PC-3 (cell line): ENCODE measurements around the gene CIDEB. TPM values are rescaled to one million over a fixed set of nuclear protein-coding genes. Genes with fewer than 3 reads are reported as not detected.
A peak's percentile ranks its signal among the peaks of the same experiment; 100 is the strongest.

Experiments
- ATAC-seq: fragments of 200-7000 bp; cut with Tn5 transposase; 2 replicates; pipeline ENCODE4 v1.9.1; 2020; ENCODE audit warnings: mild to moderate bottlenecking, moderate library complexity
- BruUV-seq: library from RNA; stranded (reverse); fragments of 400-500 nt; replicated peaks from 2 replicates; lab custom pipeline; 2021; lab: Mats Ljungman, UMichigan
- CTCF ChIA-PET: fragments of 300-600 bp; sonication (Branson Sonifier 250); formaldehyde crosslinking; loops from one replicate; lab custom pipeline; 2022; ENCODE audit warnings: antibody characterized with exemption; lab: Charles Lee
- POLR2A ChIA-PET: fragments of 300-600 bp; sonication (Branson Sonifier 250); formaldehyde crosslinking; loops from one replicate; lab custom pipeline; 2022; ENCODE audit warnings: antibody characterized with exemption; ENCODE audit not compliant: unreplicated experiment; lab: Charles Lee
- DNase-seq: peaks from one replicate; pipeline ENCODE4 v3.0.0-alpha.2; 2015
- H2AFZ ChIP-seq: fragments of 300-600 bp; sonication (generic); 2 replicates; pipeline ENCODE4 v1.6.0; 2016; ENCODE audit warnings: antibody characterized with exemption, low read length
- H3F3A ChIP-seq: fragments of 300-600 bp; sonication (generic); one replicate; pipeline ENCODE4 v1.6.0; 2017; ENCODE audit warnings: antibody characterized with exemption, low read length, control low read depth, mild to moderate bottlenecking; ENCODE audit not compliant: unreplicated experiment
- H3K27ac ChIP-seq: fragments of 300-600 bp; sonication (generic); 2 replicates; pipeline ENCODE4 v1.5.1; 2016; ENCODE audit warnings: mild to moderate bottlenecking, low read length
- H3K27me3 ChIP-seq: fragments of 300-600 bp; sonication (generic); 2 replicates; pipeline ENCODE4 v1.6.1; 2016; ENCODE audit warnings: low read length, mixed read lengths
- H3K36me3 ChIP-seq: fragments of 300-600 bp; sonication (generic); 2 replicates; pipeline ENCODE4 v1.6.1; 2016; ENCODE audit warnings: low read depth, mixed run types, low read length, mixed read lengths
- H3K4me1 ChIP-seq: fragments of 300-600 bp; sonication (generic); 2 replicates; pipeline ENCODE4 v1.5.1; 2016; ENCODE audit warnings: low read length; ENCODE audit not compliant: insufficient read depth
- H3K4me2 ChIP-seq: fragments of 300-600 bp; sonication (generic); 2 replicates; pipeline ENCODE4 v1.6.0; 2016; ENCODE audit warnings: low read length
- H3K4me3 ChIP-seq: fragments of 300-600 bp; sonication (generic); 2 replicates; pipeline ENCODE4 v1.5.1; 2016; ENCODE audit warnings: mild to moderate bottlenecking, low read length, mixed read lengths
- H3K79me2 ChIP-seq: fragments of 300-600 bp; sonication (generic); 2 replicates; pipeline ENCODE4 v1.6.1; 2017; ENCODE audit warnings: low read length, mixed read lengths
- H3K9ac ChIP-seq: fragments of 300-600 bp; sonication (generic); 2 replicates; pipeline ENCODE4 v1.6.0; 2016; ENCODE audit warnings: mild to moderate bottlenecking, low read length
- H3K9me2 ChIP-seq: fragments of 300-600 bp; sonication (generic); replicated peaks from 2 replicates; pipeline ENCODE4 v1.6.1; 2016; ENCODE audit warnings: mixed run types, low read length, mixed read lengths
- H3K9me3 ChIP-seq: fragments of 300-600 bp; sonication (generic); 2 replicates; pipeline ENCODE4 v1.6.1; 2016; ENCODE audit warnings: low read length, mixed read lengths
- H4K20me1 ChIP-seq: fragments of 300-600 bp; sonication (generic); 2 replicates; pipeline ENCODE4 v1.6.1; 2016; ENCODE audit warnings: low read length, mixed read lengths
- EZH2 ChIP-seq: fragments of 300-600 bp; sonication (generic); IDR thresholded peaks from one replicate; pipeline ENCODE4 v1.6.1; 2017; ENCODE audit warnings: antibody characterized with exemption, mild to moderate bottlenecking, low read length; ENCODE audit not compliant: unreplicated experiment
- EZH2phosphoT487 ChIP-seq: fragments of 300-600 bp; sonication (generic); IDR thresholded peaks from 2 replicates; pipeline ENCODE4 v1.6.1; 2018; ENCODE audit warnings: mild to moderate bottlenecking, antibody characterized with exemption, low read length, borderline replicate concordance
- intact Hi-C: fragments of 100-400 bp; cut with micrococcal nuclease; formaldehyde crosslinking; loops from 2 replicates; pipeline ENCODE4 v1.9.0; 2023
- total RNA-seq: library from RNA; depleted of rRNA; stranded (reverse); fragments of >200 nt; gene quantifications from 2 replicates; pipeline ENCODE4 v1.2.3, GENCODE V29; 2014
- TF ChIP-seq, protein P1 (sequence below): fragments of 300-600 bp; sonication (generic); conservative IDR thresholded peaks from 2 replicates; pipeline ENCODE4 v1.5.1; 2017; ENCODE audit warnings: antibody characterized with exemption, low read depth, mild to moderate bottlenecking, low read length

The CIDEB gene
- total RNA-seq, 1 experiment from 2014 or later: not detected

DNA sequence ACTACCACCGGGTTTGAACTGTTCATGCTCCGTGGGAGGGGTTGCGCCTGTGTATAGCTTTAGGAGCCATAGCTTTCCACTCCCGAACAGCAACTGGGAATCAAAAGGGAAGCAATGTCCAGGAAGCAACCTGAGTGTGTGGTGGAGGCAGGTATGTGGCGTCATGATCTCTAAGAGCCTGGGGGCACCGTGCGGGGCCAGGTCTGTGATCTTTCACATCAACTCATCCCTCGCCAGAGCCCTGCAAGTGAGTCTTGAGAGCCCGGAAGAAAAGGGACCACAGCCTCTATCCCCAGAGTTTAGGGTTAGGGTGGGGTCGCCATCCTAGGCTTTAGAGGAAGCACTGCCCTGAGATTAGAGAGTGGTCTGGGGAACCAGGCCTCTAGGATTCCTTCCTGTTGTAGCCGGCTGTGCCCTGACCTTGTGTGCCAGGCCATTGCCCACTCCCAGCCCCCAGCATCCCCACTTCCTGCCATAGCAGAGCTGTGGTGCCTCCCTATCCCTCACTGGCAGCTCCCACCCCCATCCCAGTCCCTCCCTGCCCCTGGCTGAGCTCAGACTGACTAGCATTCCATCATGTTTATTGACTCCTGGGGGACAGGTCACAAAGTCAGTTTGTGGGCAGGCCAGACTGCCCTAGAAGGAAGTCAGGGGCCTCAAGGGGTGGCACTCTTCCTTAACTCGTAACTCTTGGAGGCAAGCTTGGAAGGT, 27.8 kb upstream of the CIDEB start:
- intact Hi-C loops: no loop called here
- no peaks in the 10 kb centered on the region for H4K20me1 ChIP-seq
- no peaks in the 10 kb centered on the region for H3K9me2 ChIP-seq
- no peaks in the 10 kb centered on the region for H3K27me3 ChIP-seq
- H3K79me2 ChIP-seq: no peaks in the 10 kb centered on the region
- no TSS peak for BruUV-seq
- TF ChIP-seq, protein P1, sequence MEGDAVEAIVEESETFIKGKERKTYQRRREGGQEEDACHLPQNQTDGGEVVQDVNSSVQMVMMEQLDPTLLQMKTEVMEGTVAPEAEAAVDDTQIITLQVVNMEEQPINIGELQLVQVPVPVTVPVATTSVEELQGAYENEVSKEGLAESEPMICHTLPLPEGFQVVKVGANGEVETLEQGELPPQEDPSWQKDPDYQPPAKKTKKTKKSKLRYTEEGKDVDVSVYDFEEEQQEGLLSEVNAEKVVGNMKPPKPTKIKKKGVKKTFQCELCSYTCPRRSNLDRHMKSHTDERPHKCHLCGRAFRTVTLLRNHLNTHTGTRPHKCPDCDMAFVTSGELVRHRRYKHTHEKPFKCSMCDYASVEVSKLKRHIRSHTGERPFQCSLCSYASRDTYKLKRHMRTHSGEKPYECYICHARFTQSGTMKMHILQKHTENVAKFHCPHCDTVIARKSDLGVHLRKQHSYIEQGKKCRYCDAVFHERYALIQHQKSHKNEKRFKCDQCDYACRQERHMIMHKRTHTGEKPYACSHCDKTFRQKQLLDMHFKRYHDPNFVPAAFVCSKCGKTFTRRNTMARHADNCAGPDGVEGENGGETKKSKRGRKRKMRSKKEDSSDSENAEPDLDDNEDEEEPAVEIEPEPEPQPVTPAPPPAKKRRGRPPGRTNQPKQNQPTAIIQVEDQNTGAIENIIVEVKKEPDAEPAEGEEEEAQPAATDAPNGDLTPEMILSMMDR: no peak
- no peak for TF ChIP-seq EZH2phosphoT487
- TF ChIP-seq EZH2: no peak
- ChIA-PET CTCF (no interaction called here), POLR2A (no interaction called here)
- no peak overlapping the region for H2AFZ ChIP-seq
- H3K4me3 ChIP-seq: no peak overlapping the region
- no peak overlapping the region for H3K4me2 ChIP-seq
- ATAC-seq (no peak), DNase-seq (no peak)
- no peak overlapping the region for H3K9ac ChIP-seq
- H3K4me1 ChIP-seq: peaks cover 5% of the 10 kb centered on the region; the same call in 1 of the 2 replicates
- H3K36me3 ChIP-seq: no peaks in the 10 kb centered on the region
- no peaks in the 10 kb centered on the region for H3K9me3 ChIP-seq
- H3F3A ChIP-seq: no peaks in the 10 kb centered on the region
- no peak overlapping the region for H3K27ac ChIP-seq

- Histone ChIP-seq H3F3A (no peaks in the 10 kb centered on the region), H3K9me2 (no peaks in the 10 kb centered on the region), H3K4me1 (peaks cover 5% of the 10 kb centered on the region; the same call in 1 of the 2 replicates), H3K27ac (no peak within 1 kb of the TSS), H3K9me3 (no peaks in the 10 kb centered on the region), H3K27me3 (no peaks in the 10 kb centered on the region), H3K4me2 (peak within 1 kb of the TSS; percentile 58), H3K4me3 (peak within 1 kb of the TSS; percentile 47; the same call in 1 of the 2 replicates), H3K36me3 (no peaks in the 10 kb centered on the region), H3K9ac (no peak within 1 kb of the TSS), H2AFZ (peak within 1 kb of the TSS; percentile 73), H4K20me1 (no peaks in the 10 kb centered on the region), H3K79me2 (no peaks in the 10 kb centered on the region)
- ATAC-seq (no peak), DNase-seq (no peak)
- TF ChIP-seq EZH2phosphoT487 (no peak), EZH2 (no peak)
- TF ChIP-seq, protein P1: no peak
- CTCF ChIA-PET: no interaction called here
- POLR2A ChIA-PET: no interaction called here
- intact Hi-C loops: no loop called here
- no TSS peak for BruUV-seq
These were observed 26.9 kb upstream of the CIDEB start, which contains the start of gene ADCY4 for GRCh38 chr14:24334431-24335291. Gene ADCY4 (minus strand): TSS chr14:24335071. CDS start chr14:24334652, 419 bp downstream.
